ENCODE data around the gene ABO.

DNA sequence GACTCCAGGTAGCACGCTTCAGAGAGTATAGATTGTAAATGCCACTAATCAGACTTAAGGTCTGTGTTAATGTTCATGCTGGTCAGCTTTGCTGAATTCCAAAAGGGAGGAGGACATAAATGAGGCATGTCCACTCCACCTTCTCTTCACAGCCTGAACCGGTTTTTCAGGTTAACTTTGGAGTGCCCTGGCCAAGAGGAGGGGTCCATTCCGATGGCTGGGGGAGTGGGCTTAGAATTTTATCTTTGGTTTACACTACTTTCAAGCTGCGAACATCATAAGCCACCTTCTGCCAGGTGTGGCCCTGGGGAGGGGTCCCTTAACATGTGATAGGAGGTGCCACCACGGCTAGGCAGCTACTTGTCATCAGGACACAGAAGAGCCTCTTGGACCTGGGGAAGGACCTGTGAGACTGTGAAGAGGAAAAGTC, 24.2 kb downstream of the ABO start:
- TF ChIP-seq, protein P1, sequence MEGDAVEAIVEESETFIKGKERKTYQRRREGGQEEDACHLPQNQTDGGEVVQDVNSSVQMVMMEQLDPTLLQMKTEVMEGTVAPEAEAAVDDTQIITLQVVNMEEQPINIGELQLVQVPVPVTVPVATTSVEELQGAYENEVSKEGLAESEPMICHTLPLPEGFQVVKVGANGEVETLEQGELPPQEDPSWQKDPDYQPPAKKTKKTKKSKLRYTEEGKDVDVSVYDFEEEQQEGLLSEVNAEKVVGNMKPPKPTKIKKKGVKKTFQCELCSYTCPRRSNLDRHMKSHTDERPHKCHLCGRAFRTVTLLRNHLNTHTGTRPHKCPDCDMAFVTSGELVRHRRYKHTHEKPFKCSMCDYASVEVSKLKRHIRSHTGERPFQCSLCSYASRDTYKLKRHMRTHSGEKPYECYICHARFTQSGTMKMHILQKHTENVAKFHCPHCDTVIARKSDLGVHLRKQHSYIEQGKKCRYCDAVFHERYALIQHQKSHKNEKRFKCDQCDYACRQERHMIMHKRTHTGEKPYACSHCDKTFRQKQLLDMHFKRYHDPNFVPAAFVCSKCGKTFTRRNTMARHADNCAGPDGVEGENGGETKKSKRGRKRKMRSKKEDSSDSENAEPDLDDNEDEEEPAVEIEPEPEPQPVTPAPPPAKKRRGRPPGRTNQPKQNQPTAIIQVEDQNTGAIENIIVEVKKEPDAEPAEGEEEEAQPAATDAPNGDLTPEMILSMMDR (IDR thresholded peaks at IDR 0.05), result no peak
- TF ChIP-seq EZH2 (IDR thresholded peaks at IDR 0.05; ENCODE audit: borderline replicate concordance, insufficient read depth, low read depth, low read length, poor library complexity, severe bottlenecking), result no peak

All from B cell (primary cell).